DND-41 (cell line): ENCODE measurements around the gene RUNX3.

Experiments used
- ATAC-seq: fragments of 200-7000 bp; cut with Tn5 transposase; 3 replicates; pipeline ENCODE4 v1.9.1; 2021; ENCODE audit warnings: low read depth; ENCODE audit not compliant: insufficient read depth
- DNase-seq: peaks from one replicate; pipeline ENCODE4 v3.0.0-alpha.2; 2020
- H2AFZ ChIP-seq: 2 replicates; pipeline ENCODE4 v1.6.0; 2012; ENCODE audit warnings: low read depth, low read length
- H3K27ac ChIP-seq: 2 replicates; pipeline ENCODE4 v1.5.1; 2012; ENCODE audit warnings: low read length, inconsistent platforms
- H3K27me3 ChIP-seq: fragments of 200-600 bp; sonication (generic); 2 replicates; pipeline ENCODE4 v1.6.0; 2012; ENCODE audit warnings: low read length, mild to moderate bottlenecking, inconsistent platforms; ENCODE audit not compliant: insufficient read depth, poor library complexity
- H3K36me3 ChIP-seq: 2 replicates; pipeline ENCODE4 v1.5.1; 2012; ENCODE audit warnings: low read length, inconsistent platforms; ENCODE audit not compliant: insufficient read depth
- H3K4me1 ChIP-seq: 2 replicates; pipeline ENCODE4 v1.5.1; 2012; ENCODE audit warnings: mild to moderate bottlenecking, low read length; ENCODE audit not compliant: insufficient read depth
- H3K4me2 ChIP-seq: 2 replicates; pipeline ENCODE4 v1.6.0; 2012; ENCODE audit warnings: mild to moderate bottlenecking, moderate library complexity, low read length, inconsistent platforms; ENCODE audit not compliant: insufficient read depth
- H3K4me3 ChIP-seq, 2 experiments: fragments of 200-600 bp in 1 of 2; shearing (Covaris generic) in 1 of 2; 2 replicates each; pipeline ENCODE4 v1.5.1; 2012 to 2016; ENCODE audit warnings: inconsistent platforms in 2 of 2, low read length in 2 of 2, mild to moderate bottlenecking in 2 of 2, low read depth in 1 of 2, moderate library complexity in 1 of 2
- H3K79me2 ChIP-seq: 2 replicates; pipeline ENCODE4 v1.6.0; 2012; ENCODE audit warnings: low read length, inconsistent platforms; ENCODE audit not compliant: insufficient read depth
- H3K9ac ChIP-seq: 2 replicates; pipeline ENCODE4 v1.6.0; 2012; ENCODE audit warnings: low read depth, mild to moderate bottlenecking, inconsistent platforms, low read length, moderate library complexity
- H3K9me3 ChIP-seq: 2 replicates; pipeline ENCODE4 v1.5.1; 2012; ENCODE audit warnings: low read length, moderate library complexity, mild to moderate bottlenecking, inconsistent platforms; ENCODE audit not compliant: insufficient read depth, severe bottlenecking
- H4K20me1 ChIP-seq: 2 replicates; pipeline ENCODE4 v1.6.0; 2012; ENCODE audit warnings: low read length; ENCODE audit not compliant: insufficient read depth
- EZH2 ChIP-seq: IDR thresholded peaks from 3 replicates; pipeline ENCODE4 v1.6.1; 2012; ENCODE audit warnings: borderline replicate concordance, low read depth, mild to moderate bottlenecking, moderate library complexity, low read length, inconsistent platforms; ENCODE audit not compliant: severe bottlenecking
- TF ChIP-seq, protein P1 (sequence below): IDR thresholded peaks from 2 replicates; pipeline ENCODE4 v1.5.1; 2012; ENCODE audit warnings: borderline replicate concordance, low read length, moderate library complexity, mild to moderate bottlenecking; ENCODE audit not compliant: poor library complexity, severe bottlenecking; ENCODE audit errors: extremely low read depth

Gene RUNX3

DNA sequence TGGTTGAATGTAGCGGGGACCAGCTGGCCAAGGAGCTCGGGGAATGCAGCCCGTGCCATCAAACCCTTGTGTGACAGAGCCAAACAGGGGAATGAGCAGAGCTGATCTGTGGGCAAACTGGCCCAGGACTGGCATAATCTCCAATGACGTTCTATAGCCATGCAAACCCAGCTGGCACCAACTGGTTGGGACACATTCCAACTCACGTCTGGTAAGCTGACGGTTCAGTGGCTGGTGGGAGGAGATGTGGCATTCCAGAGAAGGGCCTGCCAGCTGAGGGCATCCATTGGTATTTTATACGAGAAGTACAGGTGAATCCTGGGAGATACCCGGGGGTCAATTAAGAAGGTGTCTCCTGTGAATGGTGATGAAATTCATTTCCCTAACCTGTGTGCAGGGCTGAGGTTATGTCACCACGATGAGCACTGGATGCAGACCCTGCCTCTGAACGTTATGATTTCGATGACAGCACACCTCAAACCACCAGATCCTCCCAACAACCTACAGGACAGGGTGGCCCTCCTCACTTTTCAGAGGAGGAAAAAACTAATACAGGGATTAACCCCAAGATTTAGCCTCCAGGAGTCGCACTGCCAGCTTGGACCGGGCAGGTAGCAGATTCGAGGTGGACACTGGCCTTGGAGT is 39.0 kb upstream of the RUNX3 start:
- Histone ChIP-seq H3K9ac (no peak overlapping the region), H3K27me3 (no peaks in the 10 kb centered on the region), H3K4me1 (peaks cover 22% of the 10 kb centered on the region), H3K36me3 (no peaks in the 10 kb centered on the region), H3K79me2 (no peaks in the 10 kb centered on the region), H2AFZ (no peak overlapping the region), H3K9me3 (no peaks in the 10 kb centered on the region), H3K27ac (no peak overlapping the region), H4K20me1 (no peaks in the 10 kb centered on the region), H3K4me3 (no peak overlapping the region), H3K4me2 (no peak overlapping the region)
- DNase-seq (no peak), ATAC-seq (no peak)
- TF ChIP-seq EZH2: no peak
- TF ChIP-seq, protein P1, sequence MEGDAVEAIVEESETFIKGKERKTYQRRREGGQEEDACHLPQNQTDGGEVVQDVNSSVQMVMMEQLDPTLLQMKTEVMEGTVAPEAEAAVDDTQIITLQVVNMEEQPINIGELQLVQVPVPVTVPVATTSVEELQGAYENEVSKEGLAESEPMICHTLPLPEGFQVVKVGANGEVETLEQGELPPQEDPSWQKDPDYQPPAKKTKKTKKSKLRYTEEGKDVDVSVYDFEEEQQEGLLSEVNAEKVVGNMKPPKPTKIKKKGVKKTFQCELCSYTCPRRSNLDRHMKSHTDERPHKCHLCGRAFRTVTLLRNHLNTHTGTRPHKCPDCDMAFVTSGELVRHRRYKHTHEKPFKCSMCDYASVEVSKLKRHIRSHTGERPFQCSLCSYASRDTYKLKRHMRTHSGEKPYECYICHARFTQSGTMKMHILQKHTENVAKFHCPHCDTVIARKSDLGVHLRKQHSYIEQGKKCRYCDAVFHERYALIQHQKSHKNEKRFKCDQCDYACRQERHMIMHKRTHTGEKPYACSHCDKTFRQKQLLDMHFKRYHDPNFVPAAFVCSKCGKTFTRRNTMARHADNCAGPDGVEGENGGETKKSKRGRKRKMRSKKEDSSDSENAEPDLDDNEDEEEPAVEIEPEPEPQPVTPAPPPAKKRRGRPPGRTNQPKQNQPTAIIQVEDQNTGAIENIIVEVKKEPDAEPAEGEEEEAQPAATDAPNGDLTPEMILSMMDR: no peak

DNA sequence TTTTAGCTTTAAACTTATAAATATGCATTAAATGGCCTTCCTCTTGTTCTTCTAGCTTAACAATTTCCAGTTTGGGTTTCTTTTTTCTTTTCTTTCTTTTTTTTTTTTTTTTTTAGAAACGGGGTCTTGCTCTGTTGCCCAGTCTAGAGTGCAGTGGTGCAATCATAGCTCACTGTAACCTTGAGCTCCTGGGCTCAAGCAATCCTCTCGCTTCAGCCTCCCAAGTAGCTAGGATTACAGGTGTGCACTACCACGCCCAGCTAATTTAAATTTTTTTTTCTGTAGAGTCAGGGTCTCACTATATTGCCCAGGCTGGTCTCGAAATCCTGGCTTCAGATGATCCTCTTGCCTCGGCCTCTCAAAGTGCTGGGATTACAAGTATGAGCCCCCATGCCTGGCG is 37.9 kb upstream of the RUNX3 start:
- no peaks in the 10 kb centered on the region for H3K79me2 ChIP-seq
- TF ChIP-seq, protein P1: no peak
- no peak for TF ChIP-seq EZH2
- H3K4me2 ChIP-seq: no peak overlapping the region
- no peaks in the 10 kb centered on the region for H3K9me3 ChIP-seq
- H3K27ac ChIP-seq: no peak overlapping the region
- H3K27me3 ChIP-seq: no peaks in the 10 kb centered on the region
- no peak overlapping the region for H3K4me3 ChIP-seq
- no peaks in the 10 kb centered on the region for H3K36me3 ChIP-seq
- H3K9ac ChIP-seq: no peak overlapping the region
- H3K4me1 ChIP-seq: peaks cover 24% of the 10 kb centered on the region
- H4K20me1 ChIP-seq: no peaks in the 10 kb centered on the region
- no peak overlapping the region for H2AFZ ChIP-seq
- ATAC-seq: no peak
- DNase-seq: no peak

GRCh38 chr1:24967555-24967954 is 37.5 kb upstream of the RUNX3 start:
- DNase-seq: no peak
- TF ChIP-seq EZH2: no peak
- TF ChIP-seq, protein P1: no peak

More at GRCh38 chr1:24967555-24967954, 37.5 kb upstream of the RUNX3 start:
- no peaks in the 10 kb centered on the region for H3K79me2 ChIP-seq
- no peaks in the 10 kb centered on the region for H3K36me3 ChIP-seq
- H3K9me3 ChIP-seq: no peaks in the 10 kb centered on the region
- no peaks in the 10 kb centered on the region for H4K20me1 ChIP-seq
- no peak overlapping the region for H3K4me2 ChIP-seq
- H3K4me1 ChIP-seq: peaks cover 24% of the 10 kb centered on the region
- no peak overlapping the region for H3K4me3 ChIP-seq
- H3K27me3 ChIP-seq: no peaks in the 10 kb centered on the region
- H2AFZ ChIP-seq: no peak overlapping the region
- H3K9ac ChIP-seq: no peak overlapping the region
- no peak for ATAC-seq
- no peak overlapping the region for H3K27ac ChIP-seq
